GM10847 (cell line): Measurements from ENCODE around the gene COL27A1.

ENCODE experiments used
- POLR2A ChIP-seq: IDR thresholded peaks from 2 replicates; pipeline ENCODE4 v1.6.1; 2011; ENCODE audit not compliant: insufficient read length; ENCODE audit errors: extremely low read depth

Gene COL27A1

GRCh38 chr9:114300153-114300845, 145.0 kb downstream of the COL27A1 start:
- no peak for TF ChIP-seq POLR2A

DNA sequence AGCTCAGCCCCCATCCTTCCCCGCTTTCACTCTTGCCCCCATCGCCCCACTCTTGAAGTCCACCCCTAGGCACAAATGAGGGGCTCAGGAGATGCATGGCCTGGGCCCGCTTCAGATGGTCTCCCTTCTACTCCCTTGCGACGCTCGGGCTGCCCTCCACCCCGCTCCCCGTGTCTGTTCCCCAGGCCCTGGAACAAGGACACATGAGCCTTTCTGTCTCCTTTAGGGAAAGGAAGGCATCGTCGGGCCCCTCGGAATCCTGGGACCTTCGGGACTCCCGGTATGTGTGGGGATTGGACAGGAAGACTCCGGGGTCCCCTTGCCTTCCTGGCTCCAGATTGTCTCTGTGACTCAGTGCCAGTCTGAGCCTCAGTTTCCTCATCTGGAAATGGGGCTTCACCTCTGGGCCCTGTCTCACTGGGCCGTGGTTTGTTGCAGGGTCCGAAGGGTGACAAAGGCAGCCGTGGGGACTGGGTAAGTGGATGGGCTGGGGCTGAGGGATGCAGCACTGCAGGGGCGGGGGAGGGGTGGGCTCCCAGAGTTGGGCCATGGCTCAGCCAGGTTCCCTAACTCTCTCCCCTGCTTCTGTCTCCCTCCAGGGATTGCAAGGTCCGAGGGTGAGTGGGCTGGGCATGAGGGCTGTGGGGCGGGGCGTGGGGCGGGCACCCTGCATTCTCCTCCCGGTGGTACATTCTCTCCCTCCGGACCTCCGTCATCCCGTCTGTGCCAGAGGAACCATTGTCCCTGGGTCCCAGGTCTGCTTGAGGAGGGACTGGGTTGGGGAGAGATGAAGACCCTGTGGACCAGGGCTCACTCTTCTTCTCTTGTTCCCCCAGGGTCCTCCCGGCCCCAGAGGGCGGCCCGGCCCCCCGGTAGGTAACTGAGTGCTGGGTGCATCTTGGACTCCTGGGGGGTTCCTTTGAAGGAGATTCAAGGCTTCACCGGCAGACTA, 145.8 kb downstream of the COL27A1 start:
- TF ChIP-seq POLR2A = no peak

GRCh38 chr9:114301798-114302565, 146.6 kb downstream of the COL27A1 start:
- no peak for TF ChIP-seq POLR2A

GRCh38 chr9:114302727-114303126, 147.4 kb downstream of the COL27A1 start:
- no peak for TF ChIP-seq POLR2A

- TF ChIP-seq POLR2A = no peak
Measured at GRCh38 chr9:114303571-114303970, 148.2 kb downstream of the COL27A1 start.

- TF ChIP-seq POLR2A = no peak
Measured at GRCh38 chr9:114303977-114304376, 148.6 kb downstream of the COL27A1 start.

- no peak for TF ChIP-seq POLR2A
Measured at GRCh38 chr9:114304416-114305188, 149.3 kb downstream of the COL27A1 start.

DNA sequence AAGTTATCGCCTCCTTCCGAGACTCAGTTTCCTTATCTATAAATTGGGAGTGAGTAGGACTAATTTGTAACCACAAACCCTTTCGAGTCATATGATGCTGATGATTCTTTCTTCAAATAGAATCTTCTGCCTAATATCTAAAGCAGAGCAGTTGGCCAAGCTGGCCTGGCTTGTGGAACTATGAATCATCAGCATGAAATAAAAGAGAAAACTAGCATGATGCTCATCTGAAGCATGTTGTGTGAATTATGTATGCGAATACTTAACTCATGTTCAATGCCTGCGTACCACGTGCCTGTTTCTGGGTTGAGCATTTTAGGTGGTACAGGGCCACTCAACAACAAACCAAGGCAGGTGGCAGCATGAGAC, 152.5 kb downstream of the COL27A1 start:
- no peak for TF ChIP-seq POLR2A

GRCh38 chr9:114308361-114308950, 153.1 kb downstream of the COL27A1 start:
- no peak for TF ChIP-seq POLR2A

DNA sequence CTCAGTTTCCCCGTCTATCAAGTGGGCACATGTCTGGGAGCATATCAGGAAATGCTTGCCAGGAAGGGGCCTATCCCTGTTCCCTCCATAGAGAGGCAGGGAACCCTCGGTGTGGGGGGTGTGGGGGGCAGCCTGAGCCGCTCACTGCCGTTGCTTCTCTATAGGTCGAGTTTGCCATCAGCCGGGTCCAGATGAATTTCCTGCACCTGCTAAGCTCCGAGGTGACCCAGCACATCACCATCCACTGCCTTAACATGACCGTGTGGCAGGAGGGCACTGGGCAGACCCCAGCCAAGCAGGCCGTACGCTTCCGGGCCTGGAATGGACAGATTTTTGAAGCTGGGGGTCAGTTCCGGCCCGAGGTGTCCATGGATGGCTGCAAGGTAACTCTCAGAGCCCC, 153.8 kb downstream of the COL27A1 start:
- no peak for TF ChIP-seq POLR2A

DNA sequence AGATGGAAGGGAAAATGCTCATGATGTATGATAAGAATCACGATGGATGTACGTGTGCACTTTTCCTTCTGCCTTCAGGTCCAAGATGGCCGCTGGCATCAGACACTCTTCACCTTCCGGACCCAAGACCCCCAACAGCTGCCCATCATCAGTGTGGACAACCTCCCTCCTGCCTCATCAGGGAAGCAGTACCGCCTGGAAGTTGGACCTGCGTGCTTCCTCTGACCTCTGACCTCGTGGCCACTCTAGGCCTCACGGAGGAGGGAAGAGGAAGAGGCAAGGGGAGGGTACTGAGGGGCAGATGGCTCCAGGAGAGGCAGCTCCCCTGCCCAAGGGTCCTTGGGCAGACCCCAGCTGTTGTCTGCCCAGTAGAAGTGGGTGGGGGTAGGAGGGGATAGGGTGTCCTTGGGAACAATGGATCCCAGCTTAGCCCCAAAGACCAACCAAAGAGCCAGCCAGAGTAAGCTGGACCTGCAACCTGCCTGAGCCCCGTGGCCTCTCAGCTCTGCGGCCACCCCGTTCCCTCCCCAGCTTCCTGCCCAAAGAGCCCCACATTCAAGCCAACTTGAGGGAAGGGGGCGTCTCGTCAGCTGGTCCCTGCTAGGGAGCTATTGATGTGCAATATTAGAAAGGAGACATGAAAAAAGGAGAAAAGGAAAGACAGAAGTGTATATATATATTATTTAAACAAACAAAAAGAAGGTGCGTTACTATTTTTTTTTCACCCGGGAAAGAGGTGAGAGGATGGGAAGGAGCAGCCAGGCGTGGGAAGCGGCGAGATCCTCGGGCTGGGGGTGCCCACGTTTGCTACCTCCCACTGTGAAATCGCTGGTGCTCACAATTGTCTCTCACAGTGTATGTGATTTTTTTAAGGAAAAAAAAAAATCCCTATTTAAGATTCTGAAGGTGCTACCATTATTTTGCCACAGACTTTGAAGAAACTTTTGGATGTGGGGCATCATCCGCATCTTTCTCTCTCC, 155.4 kb downstream of the COL27A1 start:
- TF ChIP-seq POLR2A = no peak

DNA sequence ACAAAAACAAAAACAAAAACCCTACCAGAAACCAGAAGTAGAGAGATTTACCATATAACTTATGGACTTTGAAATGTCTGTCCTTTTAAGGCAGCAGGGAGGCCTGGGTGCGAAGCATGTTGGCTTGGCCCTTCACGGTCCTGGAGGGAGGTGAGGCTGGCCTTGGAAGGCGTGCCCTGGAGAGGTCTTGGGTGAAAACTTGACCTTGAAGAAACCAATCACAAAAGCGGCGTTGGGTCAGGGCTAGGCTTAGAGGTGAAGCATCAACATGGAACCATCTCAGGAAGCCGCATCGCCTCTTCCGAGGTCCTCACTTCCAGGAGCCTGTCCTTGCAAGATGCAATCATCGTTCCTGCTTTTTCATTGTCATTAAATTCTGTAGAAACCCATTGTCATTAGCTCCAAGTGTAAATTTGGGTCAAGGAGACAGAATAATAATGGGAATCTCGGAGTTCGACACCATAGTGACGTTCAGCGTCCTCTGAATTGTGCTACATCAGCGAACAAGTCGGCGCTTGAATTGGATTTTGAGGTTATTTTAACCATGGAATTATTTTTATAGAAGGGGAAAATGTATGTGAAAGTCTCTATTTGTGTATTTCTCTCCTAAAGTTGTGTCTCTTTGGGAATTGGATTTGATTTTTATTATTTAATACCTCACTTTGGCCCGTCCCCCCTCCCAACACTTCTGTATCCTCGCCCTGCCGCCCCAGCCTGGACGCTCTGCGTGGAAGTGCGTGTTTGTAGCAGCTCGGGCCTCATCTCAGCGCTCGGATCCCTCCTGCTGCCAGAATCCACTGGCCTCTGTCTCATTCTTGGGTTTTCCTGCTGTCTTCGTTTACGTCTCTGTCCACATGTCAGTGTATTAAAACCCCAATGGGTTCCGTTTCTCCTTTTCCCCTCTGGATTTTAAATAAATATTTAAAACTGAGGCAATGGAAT, 156.5 kb downstream of the COL27A1 start:
- TF ChIP-seq POLR2A = no peak
